SK-N-MC (cell line): ENCODE results near the gene LINC00237.

Experiments used
- DNase-seq: peaks from one replicate; pipeline ENCODE4 v3.0.0-alpha.2; 2011; ENCODE audit warnings: low read depth, low spot score
- H3K27ac ChIP-seq: fragments of 200-600 bp; sonication (generic); 2 replicates; pipeline ENCODE4 v1.5.1; 2016; ENCODE audit warnings: mixed run types
- H3K36me3 ChIP-seq: fragments of 200-600 bp; sonication (generic); 2 replicates; pipeline ENCODE4 v1.6.1; 2017; ENCODE audit warnings: antibody characterized with exemption, low read length, mixed read lengths; ENCODE audit not compliant: insufficient read depth
- H3K4me3 ChIP-seq: fragments of 200-600 bp; sonication (generic); 2 replicates; pipeline ENCODE4 v1.5.1; 2016
- H3K9ac ChIP-seq: fragments of 200-600 bp; sonication (generic); 2 replicates; pipeline ENCODE4 v1.8.0; 2017; ENCODE audit warnings: mixed run types, mixed read lengths; ENCODE audit not compliant: insufficient read length
- H3K9me3 ChIP-seq: fragments of 200-600 bp; sonication (generic); 2 replicates; pipeline ENCODE4 v1.6.1; 2017; ENCODE audit warnings: low read depth, mild to moderate bottlenecking, antibody characterized with exemption, low read length, moderate library complexity, mixed read lengths
- EZH2 ChIP-seq: fragments of 200-600 bp; sonication (generic); IDR thresholded peaks from one replicate; pipeline ENCODE4 v1.6.1; 2017; ENCODE audit warnings: antibody characterized with exemption
- FOXP2 ChIP-seq: optimal IDR thresholded peaks from 2 replicates; pipeline ENCODE3; 2011; ENCODE audit warnings: mild to moderate bottlenecking, moderate library complexity; ENCODE audit not compliant: insufficient read depth; ENCODE audit errors: extremely low read length, control extremely low read depth
- POLR2AphosphoS5 ChIP-seq: IDR thresholded peaks from 2 replicates; pipeline ENCODE4 v1.6.1; 2012; ENCODE audit warnings: mild to moderate bottlenecking, low read depth, low read length, borderline replicate concordance

Gene LINC00237

DNA sequence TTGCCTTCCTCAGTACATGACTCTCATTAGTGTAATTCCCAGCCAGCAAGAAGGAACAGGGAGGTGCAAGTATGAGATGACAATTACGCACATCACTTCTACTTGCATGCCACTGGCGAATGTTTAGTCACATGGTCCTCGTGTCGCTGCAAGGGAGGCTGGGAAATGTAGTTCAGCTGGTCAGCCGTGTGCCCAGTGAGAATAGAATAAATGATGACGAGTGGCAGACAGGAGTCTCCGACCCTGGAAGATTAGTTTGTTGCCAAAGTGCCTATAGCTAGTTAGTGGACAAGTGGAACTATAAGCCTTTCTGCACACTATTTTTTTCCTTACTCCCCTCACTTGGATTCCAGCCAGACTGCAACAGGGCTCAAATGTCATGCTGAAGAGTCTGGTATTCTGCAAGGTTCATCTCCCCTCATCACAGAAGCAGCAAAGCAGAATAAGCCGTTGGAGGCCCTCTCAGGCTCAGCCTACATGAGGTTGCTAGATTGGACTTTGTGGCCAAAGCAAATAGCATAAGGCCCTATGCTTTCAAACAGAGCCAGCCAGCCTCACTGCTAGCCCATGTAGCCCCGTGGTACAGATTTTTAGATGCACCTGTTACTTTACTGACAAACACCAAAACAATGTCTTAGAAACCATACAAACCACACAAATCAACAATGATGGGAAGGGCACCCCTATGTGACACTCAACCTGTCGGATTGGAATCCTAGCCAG, 9.7 kb downstream of the LINC00237 start:
- H3K27ac ChIP-seq, result no peak overlapping the region
- H3K9ac ChIP-seq, result no peak overlapping the region
- H3K36me3 ChIP-seq, result no peaks in the 10 kb centered on the region
- no peaks in the 10 kb centered on the region for H3K9me3 ChIP-seq
- H3K4me3 ChIP-seq, result no peak overlapping the region
- no peak for DNase-seq
- TF ChIP-seq POLR2AphosphoS5 (no peak), EZH2 (no peak), FOXP2 (no peak)

DNA sequence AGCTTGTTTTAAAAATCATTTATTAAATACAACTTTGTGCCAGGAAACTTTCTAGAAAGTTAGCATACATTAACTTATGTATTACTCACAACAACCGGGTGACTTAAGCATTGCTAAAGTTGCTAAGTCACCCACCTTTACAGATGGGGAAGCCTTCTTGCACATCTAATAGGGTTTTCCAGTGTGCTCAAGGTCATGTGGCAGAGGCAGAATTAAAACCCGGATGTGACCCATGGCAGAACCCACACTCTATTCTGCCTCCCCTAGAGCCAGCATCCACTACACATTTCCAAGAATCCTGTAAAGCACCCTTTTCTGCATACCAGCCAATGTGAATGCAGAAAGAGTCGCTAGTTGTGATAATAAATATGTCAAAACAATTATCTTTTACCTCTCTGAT, 13.4 kb downstream of the LINC00237 start:
- Histone ChIP-seq H3K36me3 (no peaks in the 10 kb centered on the region), H3K9me3 (no peaks in the 10 kb centered on the region), H3K4me3 (no peak overlapping the region), H3K9ac (no peak overlapping the region), H3K27ac (no peak overlapping the region)
- no peak for DNase-seq
- TF ChIP-seq EZH2 (no peak), POLR2AphosphoS5 (no peak), FOXP2 (no peak)

DNA sequence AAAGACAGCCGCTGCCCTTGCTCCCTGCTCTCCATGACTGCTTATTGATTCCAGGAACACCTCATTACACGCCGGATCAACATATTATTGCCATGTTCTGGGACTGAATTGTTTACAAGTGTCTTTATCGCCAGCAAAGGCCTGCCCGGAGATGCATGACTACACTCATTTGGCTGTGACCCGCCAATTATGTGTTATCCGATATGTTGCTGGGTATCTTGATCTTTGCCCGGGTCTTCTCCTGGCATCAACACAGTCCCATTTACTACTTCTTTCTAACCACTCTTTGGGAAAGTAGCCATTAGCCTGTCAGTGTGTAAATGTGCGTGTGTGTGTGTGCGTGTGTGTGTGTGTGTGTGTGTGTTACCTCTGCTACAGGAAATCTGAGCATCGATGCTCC, 15.4 kb downstream of the LINC00237 start:
- Histone ChIP-seq H3K9ac (no peak overlapping the region), H3K36me3 (no peaks in the 10 kb centered on the region), H3K27ac (no peak overlapping the region), H3K4me3 (no peak overlapping the region), H3K9me3 (no peaks in the 10 kb centered on the region)
- no peak for TF ChIP-seq EZH2
- no peak for TF ChIP-seq POLR2AphosphoS5
- TF ChIP-seq FOXP2, result no peak
- no peak for DNase-seq

DNA sequence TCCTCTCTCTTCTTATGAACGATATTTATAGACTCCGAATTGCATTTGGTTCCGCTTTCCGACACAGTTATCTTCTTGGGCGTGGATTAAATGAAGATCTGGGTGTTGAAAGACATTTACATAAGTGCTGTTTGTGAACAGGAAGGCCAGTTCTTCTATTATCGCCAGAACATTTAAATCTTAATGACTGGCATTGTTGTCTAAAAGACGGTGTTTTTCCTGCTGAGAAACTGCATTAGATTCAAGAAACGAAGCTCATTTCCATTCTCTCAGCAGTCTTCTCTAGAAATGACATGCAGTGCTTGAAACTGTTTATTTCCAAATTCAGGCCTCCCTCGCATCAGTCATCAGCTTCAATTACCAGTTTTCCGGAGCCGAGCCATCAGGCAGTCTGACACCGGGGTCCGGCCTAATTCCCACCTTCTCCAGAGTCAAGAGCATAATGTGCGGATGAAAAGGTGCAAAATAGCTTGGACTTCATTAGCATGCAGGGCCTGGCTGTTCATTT, 16.0 kb downstream of the LINC00237 start:
- DNase-seq, result no peak
- Histone ChIP-seq H3K36me3 (no peaks in the 10 kb centered on the region), H3K4me3 (peak overlapping the region; percentile 41; the same call in 1 of the 2 replicates), H3K9ac (no peak overlapping the region), H3K9me3 (no peaks in the 10 kb centered on the region), H3K27ac (no peak overlapping the region)
- TF ChIP-seq POLR2AphosphoS5 (no peak), FOXP2 (no peak), EZH2 (no peak)

DNA sequence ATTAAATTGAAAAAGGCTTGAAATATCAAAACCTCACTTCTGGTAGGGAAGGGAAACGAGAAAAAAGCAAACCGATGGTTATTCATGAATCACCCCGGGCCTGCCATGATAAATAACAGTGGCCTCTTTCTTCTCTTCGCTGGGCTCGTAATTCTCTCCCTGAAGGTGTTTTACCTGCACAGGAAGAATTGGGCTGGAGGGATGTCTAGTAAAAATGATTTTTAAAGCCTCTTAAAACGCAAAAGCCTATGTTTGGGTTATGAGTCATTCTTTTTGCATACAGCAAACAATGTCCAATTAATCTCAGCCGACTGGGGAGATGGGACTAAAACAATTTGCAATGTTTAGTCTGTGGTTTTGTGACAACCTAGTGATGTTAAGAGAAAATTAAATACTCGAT, 16.8 kb downstream of the LINC00237 start:
- no peaks in the 10 kb centered on the region for H3K36me3 ChIP-seq
- DNase-seq, result no peak
- H3K27ac ChIP-seq, result no peak overlapping the region
- no peak overlapping the region for H3K4me3 ChIP-seq
- H3K9ac ChIP-seq, result no peak overlapping the region
- no peaks in the 10 kb centered on the region for H3K9me3 ChIP-seq
- TF ChIP-seq POLR2AphosphoS5, result no peak
- TF ChIP-seq FOXP2, result no peak
- no peak for TF ChIP-seq EZH2

DNA sequence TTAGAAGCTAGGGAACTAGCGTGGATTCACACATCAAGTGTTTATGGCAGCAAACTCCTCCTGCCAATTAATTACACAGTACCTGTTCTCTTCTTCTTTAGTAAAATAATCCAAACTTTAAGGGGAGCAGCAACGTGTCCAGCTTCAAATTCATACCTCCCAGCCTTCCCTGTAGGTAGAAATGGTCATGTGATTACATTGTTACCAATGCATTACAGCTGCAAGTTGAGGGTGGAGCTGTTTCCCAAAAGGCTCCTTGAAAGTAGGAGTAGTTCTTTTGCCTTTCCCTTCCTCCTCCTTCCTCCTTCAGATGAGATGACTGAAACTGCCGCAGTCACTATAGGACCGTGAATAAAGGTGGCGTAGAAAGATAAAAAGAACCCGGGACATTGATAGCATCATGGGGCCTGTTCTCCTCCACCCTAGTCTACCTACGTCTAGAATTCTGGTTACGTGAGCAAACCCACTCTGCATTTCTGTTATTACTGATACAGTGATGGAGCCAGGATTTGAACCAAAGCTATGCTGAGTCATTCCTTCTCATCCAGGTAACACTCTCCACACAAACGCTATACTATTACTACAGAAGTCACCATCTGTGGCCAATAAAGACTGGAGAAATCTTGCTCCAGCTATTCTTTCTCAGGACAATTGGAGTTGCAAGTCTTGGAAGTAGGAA, 18.2 kb downstream of the LINC00237 start:
- Histone ChIP-seq H3K9me3 (no peaks in the 10 kb centered on the region), H3K9ac (no peak overlapping the region), H3K36me3 (no peaks in the 10 kb centered on the region), H3K27ac (no peak overlapping the region), H3K4me3 (no peak overlapping the region)
- DNase-seq, result no peak
- no peak for TF ChIP-seq EZH2
- TF ChIP-seq POLR2AphosphoS5, result no peak
- TF ChIP-seq FOXP2, result no peak

DNA sequence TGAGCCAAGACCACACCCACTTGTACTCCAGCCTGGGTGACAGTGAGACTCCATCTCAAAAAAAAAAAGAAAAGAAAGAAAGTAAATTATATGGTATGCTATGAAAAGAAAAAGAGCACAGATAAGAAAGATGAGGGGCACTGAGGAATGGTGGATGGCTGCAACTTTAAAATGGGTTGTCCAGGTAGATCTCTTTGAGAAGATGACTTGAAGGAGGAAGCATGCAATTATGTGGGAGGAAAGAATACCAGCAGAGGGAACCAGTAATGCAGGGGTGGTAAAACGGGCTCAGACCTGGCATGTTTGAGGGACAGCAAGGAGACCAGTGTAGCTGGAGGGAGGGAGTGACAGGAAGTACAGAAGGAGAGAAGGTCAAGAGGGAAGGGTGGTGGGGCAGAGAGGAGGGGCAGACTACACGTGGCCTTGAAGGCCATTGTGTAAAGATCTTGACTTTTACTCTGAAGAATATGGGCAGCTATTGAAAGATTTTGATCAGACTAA, 22.3 kb downstream of the LINC00237 start:
- Histone ChIP-seq H3K27ac (no peak overlapping the region), H3K9me3 (no peaks in the 10 kb centered on the region), H3K4me3 (no peak overlapping the region), H3K36me3 (no peaks in the 10 kb centered on the region), H3K9ac (no peak overlapping the region)
- no peak for DNase-seq
- TF ChIP-seq POLR2AphosphoS5 (no peak), FOXP2 (no peak), EZH2 (no peak)

DNA sequence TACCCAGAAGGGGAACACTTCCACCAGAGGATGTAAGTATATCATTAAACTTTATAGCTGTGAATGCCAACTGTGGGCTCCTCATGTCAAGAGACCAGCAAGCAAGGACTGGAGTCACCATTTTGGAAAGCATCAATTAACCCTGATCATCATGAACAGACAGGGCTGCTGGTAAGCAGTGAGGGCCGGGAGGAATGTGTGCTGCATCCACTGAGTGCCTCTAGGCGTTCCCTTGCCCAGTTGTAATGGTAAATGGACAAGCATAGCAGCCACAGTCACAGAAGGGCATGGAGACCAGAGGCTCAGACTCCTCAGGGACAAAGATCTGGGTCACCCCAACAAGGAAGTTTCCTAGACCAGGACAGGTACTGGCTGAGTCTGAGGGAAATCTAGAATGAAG, 23.6 kb downstream of the LINC00237 start:
- TF ChIP-seq POLR2AphosphoS5, result no peak
- no peak for TF ChIP-seq EZH2
- no peak for TF ChIP-seq FOXP2
- H3K36me3 ChIP-seq, result no peaks in the 10 kb centered on the region
- no peak overlapping the region for H3K27ac ChIP-seq
- no peaks in the 10 kb centered on the region for H3K9me3 ChIP-seq
- H3K9ac ChIP-seq, result no peak overlapping the region
- DNase-seq, result no peak
- H3K4me3 ChIP-seq, result no peak overlapping the region

DNA sequence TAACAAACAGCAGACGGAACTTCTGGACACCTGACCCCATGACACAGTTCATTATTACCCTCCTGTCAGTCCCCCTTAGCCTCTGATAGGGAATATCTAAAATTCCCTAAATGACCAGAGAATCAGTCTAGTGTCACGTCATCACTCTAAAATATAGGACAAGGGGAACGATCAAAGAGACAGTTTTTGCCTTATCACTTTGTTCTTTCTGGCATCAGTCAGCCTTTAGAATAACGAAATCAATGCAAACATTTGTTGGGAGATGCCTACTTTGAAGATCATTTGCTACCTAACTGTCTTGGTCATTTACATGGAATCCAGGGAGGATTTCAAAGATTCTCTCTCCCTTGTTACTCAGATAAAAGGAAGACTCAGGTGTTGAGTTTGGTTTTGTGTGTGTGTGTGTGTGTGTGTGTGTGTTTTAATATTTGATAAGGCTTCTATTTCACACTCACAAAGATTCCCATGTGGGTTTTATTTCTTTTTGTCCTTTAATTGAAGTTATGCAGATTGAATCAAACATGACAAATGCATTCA, 28.3 kb downstream of the LINC00237 start:
- no peak overlapping the region for H3K4me3 ChIP-seq
- no peaks in the 10 kb centered on the region for H3K36me3 ChIP-seq
- H3K9me3 ChIP-seq, result no peaks in the 10 kb centered on the region
- H3K27ac ChIP-seq, result no peak overlapping the region
- no peak for DNase-seq
- TF ChIP-seq FOXP2 (no peak), POLR2AphosphoS5 (no peak), EZH2 (no peak)
- H3K9ac ChIP-seq, result no peak overlapping the region
